HepG2 (cell line): ENCODE data around the gene SENP5. TPM values are rescaled to one million over a fixed set of nuclear protein-coding genes. Genes with fewer than 3 reads are reported as not detected.

Source experiments
- BRCA1 ChIP-seq: sonication (generic); formaldehyde crosslinking; IDR thresholded peaks from 2 replicates; pipeline ENCODE4 v1.4.0; 2020; ENCODE audit warnings: missing genetic modification reagents
- CENPX ChIP-seq: sonication (generic); formaldehyde crosslinking; IDR thresholded peaks from 2 replicates; pipeline ENCODE4 v1.9.0; 2021; ENCODE audit warnings: mild to moderate bottlenecking, missing genetic modification reagents, moderate library complexity
- HBP1 ChIP-seq: IDR thresholded peaks from 2 replicates; pipeline ENCODE4 v1.6.1; 2016; ENCODE audit warnings: low read depth, control low read depth
- HHEX ChIP-seq: IDR thresholded peaks from 2 replicates; pipeline ENCODE4 v1.6.1; 2016; ENCODE audit warnings: control low read depth
- MTA1 ChIP-seq: sonication (generic); formaldehyde crosslinking; IDR thresholded peaks from 2 replicates; pipeline ENCODE4 v1.4.0; 2020; ENCODE audit warnings: missing genetic modification reagents, mild to moderate bottlenecking, borderline replicate concordance
- NR2C2 ChIP-seq: sonication (generic); formaldehyde crosslinking; IDR thresholded peaks from 2 replicates; pipeline ENCODE4 v1.4.0; 2020; ENCODE audit warnings: missing genetic modification reagents, mild to moderate bottlenecking, moderate library complexity, borderline replicate concordance
- PATZ1 ChIP-seq: sonication (generic); formaldehyde crosslinking; IDR thresholded peaks from 2 replicates; pipeline ENCODE4 v1.4.0; 2020; ENCODE audit warnings: missing genetic modification reagents
- PRDM4 ChIP-seq: sonication (generic); formaldehyde crosslinking; IDR thresholded peaks from 2 replicates; pipeline ENCODE4 v1.9.0; 2021; ENCODE audit warnings: missing genetic modification reagents, borderline replicate concordance
- RXRA ChIP-seq: sonication (generic); formaldehyde crosslinking; IDR thresholded peaks from 2 replicates; pipeline ENCODE4 v1.5.1; 2020; ENCODE audit warnings: missing genetic modification reagents
- SKI ChIP-seq: fragments of 450-650 bp; IDR thresholded peaks from one replicate; pipeline ENCODE4 v1.6.1; 2018; ENCODE audit warnings: mild to moderate bottlenecking; ENCODE audit not compliant: partially characterized antibody
- SMAD3 ChIP-seq: sonication (generic); formaldehyde crosslinking; IDR thresholded peaks from 2 replicates; pipeline ENCODE4 v1.4.0; 2020; ENCODE audit warnings: missing genetic modification reagents
- ZNF232 ChIP-seq: sonication (generic); formaldehyde crosslinking; IDR thresholded peaks from 2 replicates; pipeline ENCODE4 v1.4.0; 2020; ENCODE audit warnings: missing genetic modification reagents, borderline replicate concordance
- ZNF337 ChIP-seq: sonication (generic); formaldehyde crosslinking; IDR thresholded peaks from 2 replicates; pipeline ENCODE4 v1.5.1; 2020; ENCODE audit warnings: missing genetic modification reagents, low read depth, mild to moderate bottlenecking, borderline replicate concordance
- ZNF549 ChIP-seq: sonication (generic); formaldehyde crosslinking; IDR thresholded peaks from 2 replicates; pipeline ENCODE4 v1.5.0; 2020; ENCODE audit warnings: missing genetic modification reagents
- ZNF614 ChIP-seq: IDR thresholded peaks from 2 replicates; pipeline ENCODE4 v1.6.1; 2018; ENCODE audit warnings: missing biosample characterization, missing genetic modification reagents, inconsistent platforms, borderline replicate concordance
- ZNF792 ChIP-seq: IDR thresholded peaks from 2 replicates; pipeline ENCODE4 v1.6.1; 2016
- ZNF83 ChIP-seq: sonication (generic); formaldehyde crosslinking; IDR thresholded peaks from 2 replicates; pipeline ENCODE4 v1.4.0; 2020; ENCODE audit warnings: missing genetic modification reagents, mild to moderate bottlenecking, borderline replicate concordance
- polyA plus RNA-seq, 8 experiments: library from polyadenylated mRNA; depleted of rRNA in 3 of 8; stranded (reverse) in 7 of 8; unstranded in 1 of 8; fragments of >200 nt; fragmentation: Illumina TruSeq in 4 of 8; extraction: Trizol in 4 of 8; gene quantifications; 2 replicates each; pipeline versions ENCODE4 v1.2.1 to v1.2.3, GENCODE V29; 2011 to 2016; ENCODE audit warnings: low read depth in 4 of 8, missing spikeins in 1 of 8, mixed read lengths in 1 of 8; ENCODE audit not compliant: insufficient read depth in 1 of 8
- total RNA-seq, 5 experiments: library from RNA; depleted of rRNA; stranded (reverse); fragments of >200 nt; fragmentation: Illumina TruSeq; extraction: Trizol; gene quantifications; 2 replicates each; pipeline ENCODE4 v1.2.3, GENCODE V29; 2016; ENCODE audit warnings: low read depth in 1 of 5
- TF ChIP-seq, protein P1 (sequence below): sonication (generic); formaldehyde crosslinking; IDR thresholded peaks from 2 replicates; pipeline ENCODE4 v1.4.0; 2020; ENCODE audit warnings: missing genetic modification reagents
- TF ChIP-seq, protein P2 (sequence below): IDR thresholded peaks from 2 replicates; pipeline ENCODE4 v1.6.1; 2016; ENCODE audit warnings: low read depth
- TF ChIP-seq, protein P3 (sequence below): sonication (generic); formaldehyde crosslinking; IDR thresholded peaks from 2 replicates; pipeline ENCODE4 v1.5.0; 2020; ENCODE audit warnings: missing genetic modification reagents

The SENP5 gene
- total and polyA plus RNA-seq, 2 of the 13 experiments (the other 11 are each of a cell fraction or from before 2014, with no cell fraction given), result 17.6 to 30.9 TPM

- TF ChIP-seq NR2C2 (CRISPR knock-in tag), result peak; percentile 98
- TF ChIP-seq SKI, result peak; percentile 31
- TF ChIP-seq PATZ1, result peak; percentile 46
- peak; percentile 80 for TF ChIP-seq RXRA
- TF ChIP-seq HHEX, result no peak
- TF ChIP-seq, protein P1, sequence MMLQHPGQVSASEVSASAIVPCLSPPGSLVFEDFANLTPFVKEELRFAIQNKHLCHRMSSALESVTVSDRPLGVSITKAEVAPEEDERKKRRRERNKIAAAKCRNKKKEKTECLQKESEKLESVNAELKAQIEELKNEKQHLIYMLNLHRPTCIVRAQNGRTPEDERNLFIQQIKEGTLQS (CRISPR knock-in tag), result peak; percentile 60
- TF ChIP-seq ZNF83 (CRISPR knock-in tag), result no peak
- peak; percentile 84; the same call in 1 of the 2 replicates for TF ChIP-seq ZNF614 (CRISPR knock-in tag)
- peak; percentile 40 for TF ChIP-seq BRCA1 (CRISPR knock-in tag)
- TF ChIP-seq MTA1 (CRISPR knock-in tag), result peak; percentile 52; the same call in 1 of the 2 replicates
- TF ChIP-seq PRDM4 (CRISPR knock-in tag), result no peak
- TF ChIP-seq SMAD3 (CRISPR knock-in tag), result peak; percentile 66; the same call in 1 of the 2 replicates
- TF ChIP-seq, protein P2, sequence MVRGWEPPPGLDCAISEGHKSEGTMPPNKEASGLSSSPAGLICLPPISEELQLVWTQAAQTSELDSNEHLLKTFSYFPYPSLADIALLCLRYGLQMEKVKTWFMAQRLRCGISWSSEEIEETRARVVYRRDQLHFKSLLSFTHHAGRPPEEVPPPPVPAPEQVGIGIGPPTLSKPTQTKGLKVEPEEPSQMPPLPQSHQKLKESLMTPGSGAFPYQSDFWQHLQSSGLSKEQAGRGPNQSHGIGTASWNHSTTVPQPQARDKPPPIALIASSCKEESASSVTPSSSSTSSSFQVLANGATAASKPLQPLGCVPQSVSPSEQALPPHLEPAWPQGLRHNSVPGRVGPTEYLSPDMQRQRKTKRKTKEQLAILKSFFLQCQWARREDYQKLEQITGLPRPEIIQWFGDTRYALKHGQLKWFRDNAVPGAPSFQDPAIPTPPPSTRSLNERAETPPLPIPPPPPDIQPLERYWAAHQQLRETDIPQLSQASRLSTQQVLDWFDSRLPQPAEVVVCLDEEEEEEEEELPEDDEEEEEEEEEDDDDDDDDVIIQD, result peak; percentile 76
- TF ChIP-seq, protein P3, sequence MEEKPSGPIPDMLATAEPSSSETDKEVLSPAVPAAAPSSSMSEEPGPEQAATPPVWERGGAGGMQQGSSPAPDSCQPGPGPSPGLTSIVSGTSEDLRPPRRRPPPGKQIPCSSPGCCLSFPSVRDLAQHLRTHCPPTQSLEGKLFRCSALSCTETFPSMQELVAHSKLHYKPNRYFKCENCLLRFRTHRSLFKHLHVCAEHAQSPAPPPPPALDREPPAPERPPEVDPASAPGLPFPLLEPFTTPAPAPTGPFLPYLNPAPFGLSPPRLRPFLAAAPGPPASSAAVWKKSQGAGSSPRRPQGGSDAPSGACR (CRISPR knock-in tag), result peak; percentile 92; the same call in 1 of the 2 replicates
- TF ChIP-seq ZNF337 (CRISPR knock-in tag), result peak; percentile 54; the same call in 1 of the 2 replicates
- TF ChIP-seq ZNF792 (CRISPR knock-in tag), result peak; percentile 91
- TF ChIP-seq ZNF549 (CRISPR knock-in tag), result no peak
- TF ChIP-seq ZNF232 (CRISPR knock-in tag), result peak; percentile 46; the same call in 1 of the 2 replicates
- peak; percentile 87; the same call in 1 of the 2 replicates for TF ChIP-seq HBP1 (CRISPR knock-in tag)
- TF ChIP-seq CENPX (CRISPR knock-in tag), result no peak
These were observed 74.7 kb downstream of the SENP5 start, which contains the start of gene NCBP2 (continued) for GRCh38 chr3:196942226-196942914.
